GM20000 (cell line): ENCODE results near the gene ADRB1.
A peak's percentile ranks its signal among the peaks of the same experiment; 100 is the strongest.

ENCODE experiments used
- DNase-seq: peaks from one replicate; pipeline ENCODE4 v3.0.0; 2012; ENCODE audit warnings: low spot score
- CTCF ChIP-seq: IDR thresholded peaks from 2 replicates; pipeline ENCODE4 v1.5.1; 2012; ENCODE audit warnings: mild to moderate bottlenecking, control low read depth; ENCODE audit errors: extremely low read depth, missing control alignments

The ADRB1 gene

GRCh38 chr10:114021154-114021553, 22.5 kb upstream of the ADRB1 start:
- no peak for TF ChIP-seq CTCF

GRCh38 chr10:114021717-114022680, 21.7 kb upstream of the ADRB1 start:
- no peak for TF ChIP-seq CTCF
- no peak for DNase-seq

More at GRCh38 chr10:114021154-114021553, 22.5 kb upstream of the ADRB1 start:
- DNase-seq = no peak

- no peak for TF ChIP-seq CTCF
- DNase-seq = no peak
Measured at GRCh38 chr10:114022766-114023597, 20.7 kb upstream of the ADRB1 start.

- TF ChIP-seq CTCF = no peak
- DNase-seq = peak; percentile 67
Measured at GRCh38 chr10:114024876-114025610, 18.6 kb upstream of the ADRB1 start.

- DNase-seq = no peak
- TF ChIP-seq CTCF = no peak
Measured at GRCh38 chr10:114025611-114026130, 18.0 kb upstream of the ADRB1 start.

GRCh38 chr10:114026189-114027040, 17.3 kb upstream of the ADRB1 start:
- DNase-seq = no peak
- no peak for TF ChIP-seq CTCF
